K562 (cell line): ENCODE data around the gene ZC3H12C. TPM values are rescaled to one million over a fixed set of nuclear protein-coding genes. Genes with fewer than 3 reads are reported as not detected.

Source experiments
- ASH1L ChIP-seq: fragments of 450-650 bp; IDR thresholded peaks from 2 replicates; pipeline ENCODE4 v1.6.1; 2018; ENCODE audit warnings: borderline replicate concordance, mild to moderate bottlenecking, low read depth; ENCODE audit not compliant: partially characterized antibody
- BACH1 ChIP-seq: fragments of 200-800 bp; sonication (Bioruptor generic); IDR thresholded peaks from 2 replicates; pipeline ENCODE4 v1.6.1; 2016; ENCODE audit warnings: missing genetic modification characterization, missing compliant biosample characterization
- CBX5 ChIP-seq: IDR thresholded peaks from 2 replicates; pipeline ENCODE4 v1.6.1; 2014; ENCODE audit warnings: low read depth, borderline replicate concordance
- CHD4 ChIP-seq: fragments of 200-600 bp; sonication (generic); IDR thresholded peaks from 3 replicates; pipeline ENCODE4 v1.6.1; 2012; ENCODE audit warnings: low read depth, mild to moderate bottlenecking, mixed read lengths, low read length, inconsistent platforms; ENCODE audit not compliant: insufficient read depth, insufficient replicate concordance, poor library complexity, severe bottlenecking
- CREB1 ChIP-seq, 2 experiments: sonication (generic) in 1 of 2; formaldehyde crosslinking in 1 of 2; IDR thresholded peaks; 2 replicates each; pipeline versions ENCODE4 v1.6.1 to v1.8.0; 2012 to 2022; ENCODE audit warnings: inconsistent platforms in 1 of 2, mild to moderate bottlenecking in 1 of 2, missing genetic modification reagents in 1 of 2, moderate library complexity in 1 of 2
- FOXP4 ChIP-seq: sonication (generic); formaldehyde crosslinking; IDR thresholded peaks from 2 replicates; pipeline ENCODE4 v1.8.0; 2022; ENCODE audit warnings: mild to moderate bottlenecking, missing genetic modification reagents, borderline replicate concordance
- GATAD2B ChIP-seq: fragments of 450-650 bp; IDR thresholded peaks from 2 replicates; pipeline ENCODE4 v1.6.1; 2017; ENCODE audit warnings: mild to moderate bottlenecking, borderline replicate concordance
- HNRNPH1 ChIP-seq: fragments of 200-400 bp; formaldehyde crosslinking; optimal IDR thresholded peaks from 2 replicates; pipeline ENCODE3; 2017; ENCODE audit warnings: low read depth, mild to moderate bottlenecking, low read length, moderate library complexity
- MAFK ChIP-seq: IDR thresholded peaks from 2 replicates; pipeline ENCODE4 v1.6.1; 2011; ENCODE audit warnings: low read length, improper control_type of control experiment
- NCOA1 ChIP-seq: fragments of 450-650 bp; IDR thresholded peaks from 2 replicates; pipeline ENCODE4 v1.6.1; 2016; ENCODE audit warnings: low read depth
- NFYB ChIP-seq: IDR thresholded peaks from 2 replicates; pipeline ENCODE4 v1.6.1; 2011; ENCODE audit warnings: mild to moderate bottlenecking, moderate library complexity; ENCODE audit not compliant: insufficient read length; ENCODE audit errors: extremely low read depth
- SPI1 ChIP-seq: IDR thresholded peaks from 2 replicates; pipeline ENCODE4 v1.6.1; 2011; ENCODE audit warnings: low read depth, low read length, control low read depth, borderline replicate concordance
- ZNF224 ChIP-seq: sonication (generic); formaldehyde crosslinking; IDR thresholded peaks from 2 replicates; pipeline ENCODE4 v1.8.0; 2022; ENCODE audit warnings: mild to moderate bottlenecking, missing genetic modification reagents
- polyA plus RNA-seq, 8 experiments: library from polyadenylated mRNA; depleted of rRNA in 4 of 8; stranded (reverse) in 5 of 8; unstranded in 3 of 8; fragments of >200 nt; fragmentation: Nextera tagmentation in 2 of 8; fragmentation: Illumina TruSeq in 1 of 8; extraction: Ambion mirVana in 2 of 8; extraction: Trizol in 1 of 8; gene quantifications; 2 replicates each; pipeline versions ENCODE4 v1.2.1 to v1.2.3, GENCODE V29; 2011 to 2014; ENCODE audit warnings: inconsistent platforms in 1 of 8, missing spikeins in 1 of 8
- total RNA-seq, 7 experiments: library from RNA; depleted of rRNA in 6 of 7; stranded (reverse); fragments of >200 nt in 6 of 7; fragmentation: Illumina TruSeq in 2 of 7; extraction: Trizol in 2 of 7; gene quantifications; 2 replicates each; pipeline versions ENCODE4 v1.2.1 to v1.2.3, GENCODE V29; 2011 to 2021; ENCODE audit warnings: low replicate concordance in 1 of 7

The ZC3H12C gene
- total and polyA plus RNA-seq, 9 of the 15 experiments (the other 6 are each of a cell fraction or from before 2014, with no cell fraction given): 0.56 to 5.9 (median 3.3) TPM

- no peak for TF ChIP-seq CBX5
- no peak for TF ChIP-seq BACH1 (tag)
- no peak for TF ChIP-seq ASH1L
- no peak for TF ChIP-seq HNRNPH1
- TF ChIP-seq NCOA1: no peak
- no peak for TF ChIP-seq MAFK
- no peak for TF ChIP-seq GATAD2B
- no peak for TF ChIP-seq ZNF224 (CRISPR knock-in tag)
- TF ChIP-seq CREB1 (IDR thresholded peaks at IDR 0.05): peak; percentile 46; the same call in 1 of the 2 replicates
- TF ChIP-seq CREB1 (CRISPR knock-in tag; IDR thresholded peaks at IDR 0.05): no peak
- TF ChIP-seq NFYB: no peak
- TF ChIP-seq FOXP4 (CRISPR knock-in tag): no peak
- no peak for TF ChIP-seq CHD4
- no peak for TF ChIP-seq SPI1
- TF ChIP-seq, all 486 proteins: peak for 5
Measured at GRCh38 chr11:110130642-110131238, 37.5 kb downstream of the ZC3H12C start (continued).
